Activated T-cell treated with anti-CD3 and anti-CD28 coated beads, Interleukin-2, amount 50 U/mL, for 48 hours (primary cell): ENCODE measurements around the gene MBTD1.
"Not testable (repeated sequence)": the region's sequence is repeated elsewhere in the genome, so short reads cannot be mapped to it uniquely, and the experiment has no call there.

Experiments
- DNase-seq, 2 experiments: peaks; one replicate each; pipeline ENCODE4 v3.0.0-alpha.2; 2020

MBTD1 gene

DNA sequence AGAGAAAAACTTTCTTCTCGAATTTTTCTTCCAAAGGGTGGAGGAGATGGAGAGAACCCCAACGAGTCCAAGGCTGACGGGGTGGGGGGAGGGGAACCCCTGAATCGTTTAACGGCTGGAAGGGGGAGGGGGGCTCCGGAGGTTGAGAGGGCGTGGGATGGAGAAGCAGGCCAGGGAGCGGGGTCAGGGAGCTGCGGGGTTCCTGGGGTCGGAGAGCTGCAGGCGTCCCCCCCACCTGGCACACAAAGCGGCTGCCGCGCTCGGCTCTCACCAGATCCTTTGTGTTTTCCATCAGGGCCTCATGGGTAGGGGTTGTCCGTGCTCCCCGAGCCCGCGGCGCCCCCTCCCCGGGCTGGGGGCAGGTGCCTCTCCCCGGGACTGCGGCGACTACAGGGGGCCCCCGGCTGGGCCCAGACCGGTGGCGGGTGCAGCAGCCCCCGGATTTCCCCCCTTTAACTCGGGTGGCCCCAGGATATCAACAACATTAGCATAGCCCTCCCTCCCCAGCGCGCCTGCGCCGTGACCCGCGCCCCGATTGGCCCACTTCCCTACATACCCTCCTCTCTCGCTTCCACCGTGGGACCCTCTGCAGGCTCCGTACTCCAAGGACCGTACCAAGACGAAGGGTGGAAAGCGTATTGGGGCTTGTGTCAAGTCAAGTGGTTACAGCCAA, at the start of gene MBTD1:
Gene MBTD1 (minus strand): TSS at position 486 of the 673 bp plus-strand sequence. CDS start 34,888 bp downstream, outside the sequence.
- peak; percentile 94 for DNase-seq

DNA sequence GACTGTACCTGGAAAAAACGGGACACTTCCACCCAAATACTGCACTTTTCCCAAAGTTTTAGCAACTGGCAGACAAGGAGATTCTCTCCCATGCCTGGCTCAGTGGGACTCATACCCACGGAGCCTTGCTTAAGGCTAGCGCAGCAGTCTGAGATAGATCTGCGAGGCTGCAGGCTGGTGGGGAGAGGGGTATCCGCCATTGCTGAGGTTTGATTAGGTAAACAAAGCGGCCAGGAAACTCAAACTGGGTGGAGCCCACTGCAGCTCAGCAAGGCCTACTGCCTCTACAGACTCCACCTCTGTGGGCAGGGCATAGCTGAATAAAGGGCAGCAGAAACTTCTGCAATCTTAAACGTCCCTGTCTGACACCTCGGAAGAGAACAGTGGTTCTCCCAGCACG, 45.3 kb upstream of the MBTD1 start:
- no peak for DNase-seq

DNA sequence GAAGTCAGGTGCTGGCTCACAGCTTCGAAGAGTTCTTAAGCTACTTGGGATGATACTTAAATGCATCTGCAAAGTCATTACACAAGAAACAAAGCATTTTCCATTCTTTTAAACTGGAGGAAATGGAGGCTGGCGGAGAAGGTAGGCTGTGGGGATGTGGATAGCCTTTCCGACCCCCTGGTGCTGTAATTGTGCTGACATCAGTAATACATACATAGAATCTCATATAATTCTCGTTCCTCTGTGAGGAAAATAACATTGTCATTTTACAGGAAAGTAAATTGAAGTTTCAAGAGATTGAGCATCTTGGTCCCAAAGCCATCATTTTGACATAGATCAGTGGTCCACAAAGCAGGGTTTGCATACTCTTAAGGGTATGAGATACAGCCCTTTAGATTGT, 40.0 kb upstream of the MBTD1 start:
- DNase-seq = no peak

- DNase-seq = no peak
These were observed 38.9 kb upstream of the MBTD1 start for GRCh38 chr17:51298508-51299371.

GRCh38 chr17:51294338-51294737, 34.5 kb upstream of the MBTD1 start:
- not testable (repeated sequence) for DNase-seq

DNA sequence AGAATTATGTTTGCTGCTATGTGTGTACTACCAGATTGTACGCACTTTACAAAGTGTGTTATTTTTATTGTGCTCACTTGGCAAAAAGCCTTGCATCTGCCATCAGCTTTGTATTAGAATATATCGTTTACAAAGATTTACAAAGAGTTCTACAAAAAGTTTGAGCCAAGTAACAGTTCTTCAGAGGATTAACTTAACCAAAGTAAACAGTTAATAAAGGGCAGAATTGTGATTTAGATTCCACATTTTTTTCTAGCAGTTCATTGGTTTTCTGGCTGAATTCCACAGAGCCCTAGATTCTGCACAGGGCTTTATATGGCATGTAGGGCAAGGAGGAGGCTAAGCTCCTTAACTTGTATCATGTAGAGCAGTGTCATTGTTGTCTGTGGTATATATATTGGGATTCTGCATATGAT, 29.9 kb upstream of the MBTD1 start:
- no peak for DNase-seq

DNA sequence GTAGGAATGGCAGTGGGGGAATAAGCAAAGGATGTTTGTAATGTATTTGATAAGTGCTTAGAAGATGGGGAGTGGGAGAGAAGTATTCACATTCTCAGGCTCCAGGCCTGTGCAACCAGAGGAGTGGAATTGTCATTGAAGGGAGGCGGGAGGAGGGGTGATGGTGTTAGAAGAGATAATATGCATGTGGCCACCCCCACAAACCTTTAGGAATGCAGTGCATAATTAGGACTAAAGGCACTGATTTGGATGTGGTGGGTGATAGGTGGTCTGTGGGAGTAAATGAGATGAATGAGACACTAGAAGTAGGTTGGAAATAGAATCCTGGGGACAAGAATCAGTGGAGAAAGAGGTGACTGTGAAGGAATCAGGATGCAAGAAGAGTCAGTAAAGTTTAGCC, 27.6 kb upstream of the MBTD1 start:
- DNase-seq = no peak

DNA sequence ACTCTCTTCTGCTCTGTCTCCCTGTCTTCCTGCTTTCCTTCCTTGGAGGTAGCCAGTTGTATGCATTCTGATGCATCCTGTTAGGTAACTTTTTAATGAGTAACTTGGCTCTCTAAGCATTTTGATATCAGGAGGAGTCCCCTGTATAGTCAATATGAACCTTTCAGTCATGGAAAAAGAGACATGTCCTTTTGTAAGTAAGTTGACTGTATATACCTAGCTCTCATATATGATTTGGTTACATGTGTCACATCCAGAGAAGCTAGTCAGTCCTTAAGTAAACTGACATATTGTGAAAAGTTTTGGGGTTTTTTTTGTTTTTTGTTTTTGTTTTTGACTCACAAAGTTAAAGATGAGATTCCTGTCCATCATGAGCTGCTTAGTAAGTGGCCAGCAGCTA, 19.3 kb upstream of the MBTD1 start:
- DNase-seq = no peak

DNA sequence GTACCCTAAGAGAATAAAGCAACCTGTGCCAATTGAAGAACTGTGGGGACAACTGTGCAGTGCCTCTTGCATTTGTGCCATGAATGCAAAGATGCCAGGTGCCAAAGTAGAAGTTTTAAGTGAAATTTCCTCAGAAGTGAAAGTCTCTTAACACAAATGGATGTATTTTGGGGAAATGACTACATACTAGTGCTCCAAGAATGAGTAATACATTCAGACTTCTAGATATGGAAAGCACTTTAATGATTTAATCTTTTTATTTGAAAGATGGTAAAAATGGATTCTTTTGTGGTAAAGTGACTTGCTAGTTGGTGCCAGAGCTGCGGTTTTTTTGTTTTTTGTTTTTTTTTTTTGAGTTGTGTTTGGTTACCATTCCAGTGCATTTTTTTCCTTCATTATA, 15.5 kb upstream of the MBTD1 start:
- DNase-seq = no peak

- DNase-seq = no peak
These were observed 13.0 kb upstream of the MBTD1 start for GRCh38 chr17:51272812-51273211.

DNA sequence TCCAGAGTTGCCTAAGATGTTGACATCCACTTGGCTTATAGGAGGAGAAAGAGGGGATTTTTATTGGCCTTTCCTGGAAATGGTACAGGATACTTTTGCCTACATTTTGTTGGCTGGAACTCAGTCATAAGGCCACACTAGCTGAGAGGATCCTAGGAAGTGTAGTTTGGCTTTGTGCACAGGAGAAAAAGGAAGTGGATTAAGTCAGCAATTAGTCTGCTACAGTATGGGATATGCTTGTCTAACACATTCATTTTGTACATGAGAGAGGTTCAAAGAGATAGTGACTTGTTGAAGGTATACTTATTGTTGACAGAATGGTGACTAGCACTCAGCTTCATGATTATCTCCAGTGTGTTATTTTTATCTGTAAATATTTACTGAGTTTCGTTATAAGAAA, 10.8 kb upstream of the MBTD1 start:
- DNase-seq = no peak

DNA sequence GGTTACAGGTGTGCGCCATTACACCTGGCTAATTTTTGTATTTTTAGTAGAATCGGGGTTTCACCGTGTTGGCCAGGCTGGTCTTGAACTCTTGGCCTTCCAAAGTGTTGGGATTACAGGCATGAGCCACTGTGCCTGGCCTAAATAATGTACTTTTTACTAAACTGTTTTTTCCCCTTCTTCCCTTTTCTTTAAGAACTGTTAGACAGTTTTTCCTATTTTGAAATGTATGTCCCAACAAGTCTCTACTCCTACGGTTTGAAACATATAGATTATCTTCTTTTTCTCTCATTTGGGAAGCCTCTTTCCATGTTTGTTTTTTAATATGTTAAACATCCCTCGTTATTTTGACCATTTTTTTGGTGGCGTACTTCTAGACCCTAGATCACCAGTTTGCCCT, 10.1 kb upstream of the MBTD1 start:
- no peak for DNase-seq

GRCh38 chr17:51264466-51264865, 4.6 kb upstream of the MBTD1 start:
- not testable (repeated sequence) for DNase-seq

DNA sequence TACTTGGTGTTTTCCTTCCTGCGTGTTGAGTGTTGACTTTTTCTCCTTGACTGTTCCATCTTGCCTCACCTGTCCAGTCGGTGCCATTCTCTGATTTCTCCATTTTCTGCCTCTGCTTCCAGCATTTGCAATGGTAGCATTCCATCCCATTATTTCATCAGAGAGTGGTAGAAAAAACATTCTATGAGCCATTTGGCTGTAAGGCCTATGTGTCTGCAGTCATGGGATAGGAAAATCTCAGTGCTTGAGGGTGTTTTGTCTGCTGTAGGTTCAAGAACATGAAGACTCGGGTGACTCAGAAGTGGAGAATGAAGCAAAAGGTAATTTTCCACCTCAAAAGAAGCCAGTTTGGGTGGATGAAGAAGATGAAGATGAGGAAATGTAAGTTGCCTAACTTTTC, 3.2 kb upstream of the MBTD1 start:
- no peak for DNase-seq

DNA sequence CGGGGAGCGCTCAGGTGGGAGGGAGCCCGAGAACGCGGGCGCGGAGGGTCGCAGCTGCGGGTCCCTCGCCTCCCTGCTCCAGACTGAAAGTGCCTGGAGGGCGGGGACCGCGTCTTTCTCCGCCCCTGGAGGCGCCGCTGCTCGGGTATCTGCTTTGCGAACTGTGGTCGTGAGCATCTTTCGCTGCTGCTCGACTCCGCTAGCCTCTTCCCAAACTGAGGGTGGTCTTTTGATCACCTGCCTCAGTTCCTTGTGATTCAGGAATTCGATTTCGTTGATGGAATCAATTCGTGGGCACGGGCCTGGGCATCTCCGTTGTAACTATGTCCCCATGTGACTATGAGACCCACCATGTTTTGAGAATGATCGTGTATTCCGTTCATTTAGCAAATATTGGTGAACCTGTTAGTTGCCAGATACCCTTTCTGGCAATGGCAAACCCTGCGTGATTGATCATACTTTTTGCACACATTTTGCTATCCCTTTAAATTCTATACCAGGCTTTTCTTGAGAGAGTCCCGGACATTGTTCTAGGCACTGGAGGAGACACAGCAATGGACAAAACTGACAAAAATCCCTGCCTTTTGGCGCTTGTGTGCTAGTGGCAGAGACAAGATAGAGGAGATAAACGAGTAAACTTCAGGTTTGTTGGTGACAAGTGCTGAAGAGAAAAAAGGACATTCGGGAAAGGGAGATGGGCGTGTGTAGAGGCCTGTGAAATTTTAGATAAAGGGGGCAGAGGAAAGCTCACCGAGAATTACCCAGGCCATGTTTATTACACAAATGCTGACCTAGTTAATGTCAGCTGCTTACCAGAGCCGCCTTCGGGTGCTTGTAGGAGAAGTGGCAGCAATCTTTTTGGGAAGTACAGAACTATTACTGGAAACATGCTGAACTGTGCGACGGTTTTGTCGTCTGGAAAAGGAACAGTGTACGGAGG, 1.4 kb upstream of the MBTD1 start:
- DNase-seq = no peak

DNA sequence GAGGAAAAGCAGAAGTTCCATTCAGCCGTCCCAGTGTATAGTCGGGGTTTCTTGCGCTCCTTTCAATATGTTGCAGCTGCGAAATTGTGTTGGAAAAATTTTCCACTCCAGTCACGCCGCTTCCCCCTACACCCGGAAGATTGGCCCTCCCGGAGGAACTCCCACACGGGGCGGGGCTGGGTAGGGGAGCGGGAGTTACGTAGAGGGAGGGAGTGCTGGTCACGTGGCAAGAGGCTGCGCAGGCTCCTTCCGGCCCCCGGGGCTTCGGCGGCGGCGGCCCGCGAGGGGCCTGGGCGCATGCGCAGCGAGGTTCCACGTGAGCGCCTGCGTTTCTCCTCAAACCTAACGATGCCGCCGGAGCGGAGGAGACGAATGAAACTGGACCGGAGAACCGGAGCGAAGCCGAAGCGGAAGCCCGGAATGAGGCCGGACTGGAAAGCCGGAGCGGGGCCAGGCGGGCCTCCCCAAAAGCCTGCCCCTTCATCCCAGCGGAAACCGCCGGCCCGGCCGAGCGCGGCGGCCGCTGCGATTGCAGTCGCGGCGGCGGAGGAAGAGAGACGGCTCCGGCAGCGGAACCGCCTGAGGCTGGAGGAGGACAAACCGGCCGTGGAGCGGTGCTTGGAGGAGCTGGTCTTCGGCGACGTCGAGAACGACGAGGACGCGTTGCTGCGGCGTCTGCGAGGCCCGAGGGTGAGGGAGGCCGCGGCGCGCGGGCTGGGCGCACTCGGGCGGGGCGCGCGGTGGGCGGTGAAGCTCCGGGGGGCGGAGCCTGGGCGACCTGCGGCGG, 581 bp upstream of the MBTD1 start, which contains the start of gene UTP18:
Gene UTP18 (plus strand): TSS at position 310 of the 787 bp plus-strand sequence. CDS start 39 bp downstream, at position 349.
- DNase-seq = peak; percentile 96

GRCh38 chr17:51258756-51259563, 889 bp downstream of the MBTD1 start:
- DNase-seq = peak; percentile 29 to 33

DNA sequence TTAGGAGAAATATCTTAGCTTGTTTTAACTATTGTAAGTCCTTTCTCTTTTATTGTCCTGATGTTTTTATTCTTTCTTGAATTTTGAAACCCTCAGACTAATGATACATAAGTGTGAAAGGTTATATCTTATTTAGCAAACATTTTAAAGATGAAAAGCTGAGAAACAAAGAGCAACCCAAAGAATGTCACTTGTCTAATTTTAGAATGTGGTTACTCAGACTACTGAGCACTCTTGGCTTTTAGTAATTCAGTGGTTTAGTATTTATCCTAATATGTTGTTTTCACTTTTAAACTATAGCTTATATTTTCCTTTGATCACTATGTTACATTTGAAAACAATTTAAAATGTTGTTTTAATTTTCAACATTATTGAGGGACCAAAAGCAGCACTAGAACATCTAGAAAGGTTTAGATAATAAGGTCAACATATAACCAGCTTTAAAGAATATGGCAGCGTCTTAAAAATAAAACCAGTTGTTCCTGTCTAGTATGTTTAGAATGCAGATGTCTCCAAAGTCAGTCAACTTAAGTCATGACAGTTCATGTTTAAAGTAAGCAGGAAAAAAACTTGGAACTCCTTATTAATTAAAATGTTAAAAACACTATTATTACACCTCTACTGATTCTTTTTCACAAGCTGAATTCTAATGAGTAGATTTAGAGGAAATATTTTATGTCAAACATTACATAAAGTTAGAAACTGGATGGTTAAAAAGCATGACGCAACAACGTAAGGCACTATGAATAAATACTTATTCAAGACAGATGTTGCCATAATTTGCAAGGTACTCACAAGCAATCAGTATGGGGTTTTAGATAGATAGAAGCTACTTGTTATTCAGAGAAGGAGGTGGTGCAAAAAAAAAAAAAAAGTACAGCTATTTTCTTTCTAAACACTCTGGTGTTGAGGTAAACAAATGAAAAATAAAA, 2.4 kb downstream of the MBTD1 start:
- no peak for DNase-seq

DNA sequence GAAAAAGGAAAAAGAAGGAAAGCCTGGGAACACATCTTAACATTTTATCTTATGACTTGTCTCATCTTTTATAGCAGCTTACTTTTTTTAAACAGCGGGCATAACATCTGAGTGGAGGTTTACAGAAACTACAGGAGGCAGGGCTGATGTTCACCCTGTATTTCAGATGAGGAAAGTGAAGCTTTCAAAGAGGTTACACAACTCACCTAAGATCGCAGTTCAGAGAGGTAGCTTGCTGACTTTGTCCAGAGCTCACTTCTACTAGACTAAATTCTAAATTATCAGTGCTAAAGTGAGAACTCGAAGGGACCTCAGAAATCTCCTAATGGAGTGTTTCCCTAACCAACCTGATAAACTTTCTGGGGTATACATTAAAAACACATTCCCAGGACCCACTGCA, 3.7 kb downstream of the MBTD1 start:
- DNase-seq = no peak

GRCh38 chr17:51255673-51256072, 4.2 kb downstream of the MBTD1 start:
- no peak for DNase-seq
